ENCODE data around the gene NME4.

The NME4 gene

GRCh38 chr16:426115-426905 is 29.3 kb downstream of the NME4 start:
- peaks cover 5% of the 10 kb centered on the region; the same call in 1 of the 2 replicates for H3K27me3 ChIP-seq (ENCODE audit: insufficient read depth, low read depth)
- H4K20me1 ChIP-seq (ENCODE audit: insufficient read depth): no peaks in the 10 kb centered on the region
- no peak overlapping the region; the same call in 1 of the 2 replicates for H3K9ac ChIP-seq
- H2AFZ ChIP-seq (ENCODE audit: low read depth): peak overlapping the region; percentile 45; the same call in 1 of the 2 replicates
- peak overlapping the region; percentile 79 for H3K4me2 ChIP-seq
- H3K4me3 ChIP-seq (IDR thresholded peaks at IDR 0.05; ENCODE audit: insufficient read depth, low read depth, low read length): no peak overlapping the region
- H3K36me3 ChIP-seq (ENCODE audit: insufficient read depth): no peaks in the 10 kb centered on the region
- no peak overlapping the region for H3K27ac ChIP-seq
- TF ChIP-seq CTCF (conservative IDR thresholded peaks at IDR 0.05; ENCODE audit: low read depth, low read length): no peak
- H3K4me1 ChIP-seq (ENCODE audit: low read depth, poor library complexity, severe bottlenecking): peaks cover 21% of the 10 kb centered on the region
- H3K79me2 ChIP-seq (ENCODE audit: insufficient read depth, low read depth): peaks cover 15% of the 10 kb centered on the region; the same call in 1 of the 2 replicates

GRCh38 chr16:426906-427249 is 29.9 kb downstream of the NME4 start:
- Histone ChIP-seq H4K20me1 (ENCODE audit: insufficient read depth) (no peaks in the 10 kb centered on the region), H3K36me3 (ENCODE audit: insufficient read depth) (no peaks in the 10 kb centered on the region), H3K9ac (no peak overlapping the region), H3K4me3 (IDR thresholded peaks at IDR 0.05; ENCODE audit: insufficient read depth, low read depth, low read length) (no peak overlapping the region), H3K4me2 (peak overlapping the region; percentile 79), H3K79me2 (ENCODE audit: insufficient read depth, low read depth) (peaks cover 15% of the 10 kb centered on the region; the same call in 1 of the 2 replicates), H2AFZ (ENCODE audit: low read depth) (no peak overlapping the region), H3K27ac (no peak overlapping the region), H3K4me1 (ENCODE audit: low read depth, poor library complexity, severe bottlenecking) (peaks cover 21% of the 10 kb centered on the region), H3K27me3 (ENCODE audit: insufficient read depth, low read depth) (peaks cover 5% of the 10 kb centered on the region; the same call in 1 of the 2 replicates)
- TF ChIP-seq CTCF (conservative IDR thresholded peaks at IDR 0.05; ENCODE audit: low read depth, low read length): no peak

GRCh38 chr16:427250-427649 is 30.3 kb downstream of the NME4 start:
- H3K9ac ChIP-seq: no peak overlapping the region
- TF ChIP-seq CTCF (conservative IDR thresholded peaks at IDR 0.05; ENCODE audit: low read depth, low read length): no peak
- peaks cover 21% of the 10 kb centered on the region for H3K4me1 ChIP-seq (ENCODE audit: low read depth, poor library complexity, severe bottlenecking)

GRCh38 chr16:430904-431303 is 33.9 kb downstream of the NME4 start:
- peaks cover 14% of the 10 kb centered on the region for H3K4me1 ChIP-seq (ENCODE audit: low read depth, poor library complexity, severe bottlenecking)
- no peak for TF ChIP-seq CTCF (conservative IDR thresholded peaks at IDR 0.05; ENCODE audit: low read depth, low read length)
- H3K27me3 ChIP-seq (ENCODE audit: insufficient read depth, low read depth): no peaks in the 10 kb centered on the region
- H3K4me2 ChIP-seq: no peak overlapping the region
- no peak overlapping the region for H3K9ac ChIP-seq
- no peaks in the 10 kb centered on the region for H3K36me3 ChIP-seq (ENCODE audit: insufficient read depth)
- peaks cover 15% of the 10 kb centered on the region; the same call in 1 of the 2 replicates for H3K79me2 ChIP-seq (ENCODE audit: insufficient read depth, low read depth)
- no peak overlapping the region for H3K27ac ChIP-seq
- H4K20me1 ChIP-seq (ENCODE audit: insufficient read depth): no peaks in the 10 kb centered on the region
- no peak overlapping the region for H2AFZ ChIP-seq (ENCODE audit: low read depth)
- no peak overlapping the region for H3K4me3 ChIP-seq (IDR thresholded peaks at IDR 0.05; ENCODE audit: insufficient read depth, low read depth, low read length)

More at GRCh38 chr16:427250-427649, 30.3 kb downstream of the NME4 start:
- Histone ChIP-seq H3K79me2 (ENCODE audit: insufficient read depth, low read depth) (peaks cover 15% of the 10 kb centered on the region; the same call in 1 of the 2 replicates), H3K36me3 (ENCODE audit: insufficient read depth) (no peaks in the 10 kb centered on the region), H3K4me3 (IDR thresholded peaks at IDR 0.05; ENCODE audit: insufficient read depth, low read depth, low read length) (no peak overlapping the region), H3K27me3 (ENCODE audit: insufficient read depth, low read depth) (peaks cover 5% of the 10 kb centered on the region; the same call in 1 of the 2 replicates), H3K4me2 (peak overlapping the region; percentile 79; the same call in 1 of the 2 replicates), H4K20me1 (ENCODE audit: insufficient read depth) (no peaks in the 10 kb centered on the region), H3K27ac (no peak overlapping the region), H2AFZ (ENCODE audit: low read depth) (no peak overlapping the region)

Measured in KMS-11 (cell line).